CD4-positive, alpha-beta T cell treated with Interleukin-21 for 1 hour (primary cell): ENCODE results near the gene AKTIP.

ENCODE experiments used
- DNase-seq: peaks from one replicate; pipeline ENCODE4 v3.0.0-alpha.2; 2020

Gene AKTIP

GRCh38 chr16:53476867-53477266, 26.1 kb downstream of the AKTIP start:
- no peak for DNase-seq

GRCh38 chr16:53465606-53466280, 37.3 kb downstream of the AKTIP start:
- no peak for DNase-seq

GRCh38 chr16:53458635-53459034, 44.4 kb downstream of the AKTIP start:
- no peak for DNase-seq

GRCh38 chr16:53457670-53458069, 45.3 kb downstream of the AKTIP start:
- DNase-seq = peak; percentile 86

- peak; percentile 75 for DNase-seq
Measured at GRCh38 chr16:53456625-53457024, 46.4 kb downstream of the AKTIP start.

GRCh38 chr16:53453928-53454327, 49.1 kb downstream of the AKTIP start:
- peak; percentile 47 for DNase-seq

- DNase-seq = no peak
Measured at GRCh38 chr16:53449816-53450517, 53.0 kb downstream of the AKTIP start.

GRCh38 chr16:53446090-53446489, 56.9 kb downstream of the AKTIP start:
- no peak for DNase-seq

GRCh38 chr16:53445534-53445933, 57.5 kb downstream of the AKTIP start:
- no peak for DNase-seq
